ENCODE measurements around the gene CHAD.

GRCh38 chr17:50468304-50469207, at the start of gene CHAD:
- TF ChIP-seq FOXJ3 (CRISPR knock-in tag; IDR thresholded peaks at IDR 0.05; ENCODE audit: borderline replicate concordance) (no peak), ZNF416 (CRISPR knock-in tag; IDR thresholded peaks at IDR 0.05) (no peak), HMGA2 (CRISPR knock-in tag; IDR thresholded peaks at IDR 0.05) (no peak), CTCF (IDR thresholded peaks at IDR 0.05) (no peak), JUN (CRISPR knock-in tag; IDR thresholded peaks at IDR 0.05) (no peak)
